22Rv1 (cell line): ENCODE measurements around the gene PTCH1.

Experiments
- CTCF ChIP-seq: fragments of 450-650 bp; IDR thresholded peaks from 2 replicates; pipeline ENCODE4 v1.5.1; 2017; ENCODE audit warnings: mild to moderate bottlenecking
- ZFX ChIP-seq: fragments of 450-650 bp; IDR thresholded peaks from 2 replicates; pipeline ENCODE4 v1.6.1; 2017; ENCODE audit warnings: antibody characterized with exemption, borderline replicate concordance

- no peak for TF ChIP-seq CTCF
- no peak for TF ChIP-seq ZFX
Measured at GRCh38 chr9:95495529-95495928, 21.2 kb downstream of the PTCH1 start.
